SK-N-SH (cell line): ENCODE data around the gene GALM. TPM values are rescaled to one million over a fixed set of nuclear protein-coding genes. Genes with fewer than 3 reads are reported as not detected.

Experiments
- CTCF ChIA-PET: fragments of 300-600, 350-600 bp; formaldehyde crosslinking; extraction: SDS; loops from one replicate; lab custom pipeline; 2021; lab: Yijun Ruan, JAX
- POLR2A ChIA-PET: fragments of 350-600 bp; sonication (Branson Sonifier 250); formaldehyde crosslinking; extraction: SDS; loops from one replicate; lab custom pipeline; 2020; ENCODE audit warnings: antibody characterized with exemption, inconsistent platforms; lab: Yijun Ruan, JAX
- DNase-seq: peaks from one replicate; pipeline ENCODE4 v3.0.0; 2012
- H2AFZ ChIP-seq: fragments of 200-600 bp; sonication (generic); 2 replicates; pipeline ENCODE4 v1.8.1; 2016; ENCODE audit warnings: antibody characterized with exemption, mild to moderate bottlenecking, low read depth
- H3F3A ChIP-seq: fragments of 200-600 bp; sonication (generic); replicated peaks from 2 replicates; pipeline ENCODE3; 2016; ENCODE audit warnings: antibody characterized with exemption, mild to moderate bottlenecking; ENCODE audit not compliant: insufficient read depth
- H3K27ac ChIP-seq, 2 experiments: fragments of 200-500 bp in 1 of 2; fragments of 200-600 bp in 1 of 2; sonication (Bioruptor generic) in 1 of 2; sonication (generic), shearing (Covaris generic) in 1 of 2; 2 replicates each; pipeline versions ENCODE4 v1.5.1 to v1.6.1; 2014 to 2016; ENCODE audit warnings: low read depth in 2 of 2, inconsistent platforms in 1 of 2, low read length in 1 of 2, mild to moderate bottlenecking in 1 of 2, mixed read lengths in 1 of 2
- H3K27me3 ChIP-seq: fragments of 200-600 bp; sonication (generic), shearing (Covaris generic); 2 replicates; pipeline ENCODE4 v1.6.1; 2016; ENCODE audit warnings: mixed run types; ENCODE audit not compliant: insufficient read depth
- H3K36me3 ChIP-seq, 2 experiments: fragments of 200-500 bp in 1 of 2; fragments of 200-600 bp in 1 of 2; sonication (Bioruptor generic) in 1 of 2; sonication (generic) in 1 of 2; replicated peaks in 1 of 2; 2 replicates each; pipeline versions ENCODE3 to v1.5.1; 2014 to 2016; ENCODE audit warnings: low read length in 1 of 2, mild to moderate bottlenecking in 1 of 2; ENCODE audit not compliant: insufficient read depth in 2 of 2, control insufficient read depth in 1 of 2
- H3K4me1 ChIP-seq, 2 experiments: fragments of 200-500 bp in 1 of 2; fragments of 200-600 bp in 1 of 2; sonication (Bioruptor generic) in 1 of 2; sonication (generic), shearing (Covaris generic) in 1 of 2; 2 replicates each; pipeline versions ENCODE4 v1.5.1 to v1.6.1; 2014 to 2016; ENCODE audit warnings: low read depth in 1 of 2, low read length in 1 of 2, mixed run types in 1 of 2; ENCODE audit not compliant: insufficient read depth in 2 of 2, control insufficient read depth in 1 of 2
- H3K4me2 ChIP-seq: fragments of 200-600 bp; sonication (generic), shearing (Covaris generic); 2 replicates; pipeline ENCODE4 v1.6.1; 2017; ENCODE audit warnings: mixed run types
- H3K4me3 ChIP-seq, 2 experiments: fragments of 200-500 bp in 1 of 2; fragments of 200-600 bp in 1 of 2; sonication (Bioruptor generic) in 1 of 2; sonication (generic), shearing (Covaris generic) in 1 of 2; 2 replicates each; pipeline versions ENCODE4 v1.5.1 to v1.8.1; 2014 to 2016; ENCODE audit warnings: low read depth in 2 of 2, inconsistent platforms in 1 of 2, low read length in 1 of 2, mild to moderate bottlenecking in 1 of 2, mixed read lengths in 1 of 2, moderate library complexity in 1 of 2
- H3K79me2 ChIP-seq: fragments of 200-600 bp; sonication (generic); 2 replicates; pipeline ENCODE4 v1.8.1; 2017; ENCODE audit warnings: mild to moderate bottlenecking; ENCODE audit not compliant: insufficient read depth
- H3K9ac ChIP-seq: fragments of 200-600 bp; sonication (generic); 2 replicates; pipeline ENCODE4 v1.6.1; 2017; ENCODE audit warnings: mixed run types
- H3K9me2 ChIP-seq: fragments of 200-600 bp; sonication (generic); 2 replicates; pipeline ENCODE4 v1.6.1; 2017; ENCODE audit warnings: mixed run types
- H3K9me3 ChIP-seq: fragments of 200-600 bp; sonication (generic); 2 replicates; pipeline ENCODE4 v1.6.1; 2017; ENCODE audit warnings: mixed run types, mild to moderate bottlenecking, moderate library complexity
- H4K20me1 ChIP-seq: fragments of 200-600 bp; sonication (generic); 2 replicates; pipeline ENCODE4 v1.6.1; 2017; ENCODE audit warnings: mild to moderate bottlenecking, mixed run types; ENCODE audit not compliant: insufficient read depth
- ELF1 ChIP-seq: IDR thresholded peaks from 2 replicates; pipeline ENCODE4 v1.4.0; 2012
- EP300 ChIP-seq, 2 experiments: IDR thresholded peaks; 2 replicates each; pipeline versions ENCODE4 v1.4.0 to v1.6.1; 2012; ENCODE audit warnings: borderline replicate concordance in 1 of 2, low read depth in 1 of 2, low read length in 1 of 2
- FOSL2 ChIP-seq: IDR thresholded peaks from 2 replicates; pipeline ENCODE4 v1.4.0; 2012; ENCODE audit warnings: low read depth, mild to moderate bottlenecking, moderate library complexity, borderline replicate concordance
- FOXJ3 ChIP-seq: sonication (generic); formaldehyde crosslinking; IDR thresholded peaks from 2 replicates; pipeline ENCODE4 v1.5.1; 2020; ENCODE audit warnings: mild to moderate bottlenecking, missing genetic modification reagents
- FOXM1 ChIP-seq: IDR thresholded peaks from 2 replicates; pipeline ENCODE4 v1.4.0; 2012; ENCODE audit warnings: low read depth, mild to moderate bottlenecking
- GABPA ChIP-seq: IDR thresholded peaks from 2 replicates; pipeline ENCODE4 v1.4.0; 2012; ENCODE audit warnings: low read depth, mild to moderate bottlenecking
- IRF3 ChIP-seq: fragments of 150-350 bp; IDR thresholded peaks from 2 replicates; pipeline ENCODE4 v1.6.1; 2016; ENCODE audit warnings: mild to moderate bottlenecking, low read depth, low read length
- MAX ChIP-seq: IDR thresholded peaks from 2 replicates; pipeline ENCODE4 v1.4.0; 2012; ENCODE audit warnings: low read depth
- MEF2A ChIP-seq: IDR thresholded peaks from 2 replicates; pipeline ENCODE4 v1.4.0; 2012; ENCODE audit warnings: low read depth, borderline replicate concordance
- MXI1 ChIP-seq: IDR thresholded peaks from 2 replicates; pipeline ENCODE4 v1.6.1; 2012; ENCODE audit warnings: mild to moderate bottlenecking, low read depth, low read length, improper control_type of control experiment
- PBX3 ChIP-seq: IDR thresholded peaks from 2 replicates; pipeline ENCODE4; 2012
- POLR2AphosphoS5 ChIP-seq: IDR thresholded peaks from 2 replicates; pipeline ENCODE4 v1.6.1; 2012; ENCODE audit warnings: low read depth, low read length
- RCOR1 ChIP-seq: fragments of 150-350 bp; IDR thresholded peaks from 2 replicates; pipeline ENCODE4 v1.6.1; 2017; ENCODE audit warnings: antibody characterized with exemption, low read length
- RFX5 ChIP-seq: IDR thresholded peaks from 2 replicates; pipeline ENCODE4 v1.6.1; 2012; ENCODE audit warnings: mild to moderate bottlenecking, improper control_type of control experiment, low read length
- RXRA ChIP-seq: IDR thresholded peaks from 2 replicates; pipeline ENCODE4 v1.4.0; 2012; ENCODE audit warnings: low read depth, mild to moderate bottlenecking, borderline replicate concordance
- SIN3A ChIP-seq: IDR thresholded peaks from 2 replicates; pipeline ENCODE4 v1.6.1; 2012; ENCODE audit warnings: low read depth, mild to moderate bottlenecking, low read length, moderate library complexity, borderline replicate concordance
- SMC3 ChIP-seq: IDR thresholded peaks from 2 replicates; pipeline ENCODE4 v1.6.1; 2012; ENCODE audit warnings: low read depth, low read length, improper control_type of control experiment
- TAF1 ChIP-seq: IDR thresholded peaks from 2 replicates; pipeline ENCODE4 v1.6.1; 2012; ENCODE audit warnings: low read depth, mild to moderate bottlenecking, low read length, moderate library complexity, borderline replicate concordance
- TCF12 ChIP-seq: IDR thresholded peaks from 2 replicates; pipeline ENCODE4 v1.4.0; 2012
- USF1 ChIP-seq: IDR thresholded peaks from 2 replicates; pipeline ENCODE4 v1.4.0; 2012; ENCODE audit warnings: low read depth, borderline replicate concordance
- USF2 ChIP-seq: fragments of 150-350 bp; IDR thresholded peaks from 2 replicates; pipeline ENCODE4 v1.6.1; 2017; ENCODE audit warnings: antibody characterized with exemption, low read length, low read depth, borderline replicate concordance
- YY1 ChIP-seq: IDR thresholded peaks from 2 replicates; pipeline ENCODE4 v1.4.0; 2012; ENCODE audit warnings: low read depth, mild to moderate bottlenecking
- ZBTB33 ChIP-seq: IDR thresholded peaks from 2 replicates; pipeline ENCODE4 v1.4.0; 2012; ENCODE audit warnings: low read depth, borderline replicate concordance
- WGBS: methylation state at CpG from one replicate; pipeline ENCODE4 v1.1.6; 2017; ENCODE audit warnings: low lambda C conversion rate; 5-methylcytosine and 5-hydroxymethylcytosine counted together
- polyA plus RNA-seq, 3 experiments: library from polyadenylated mRNA; depleted of rRNA; stranded (reverse); fragments of >200 nt; gene quantifications; 2 replicates each; pipeline ENCODE4 v1.2.3, GENCODE V29; 2012

The GALM gene
- polyA plus RNA-seq, 1 of the 3 experiments (the other 2 are of a cell fraction), result 17.9 TPM

GRCh38 chr2:38685116-38685735, 19.3 kb downstream of the GALM start (continued):
- no peak for TF ChIP-seq MXI1

GRCh38 chr2:38690499-38691420, 24.8 kb downstream of the GALM start:
- peak; percentile 40 for DNase-seq
- CTCF ChIA-PET, result interaction anchor here (0.7 to 1.2 kb wide), 6 partner anchors 9 to 416 kb away, joined by 3 to 4 read pairs (median 3); no protein-coding TSS in a partner anchor
- H3K9ac ChIP-seq, result peak overlapping the region; percentile 35
- TF ChIP-seq TAF1, result no peak; the same call in 1 of the 2 replicates
- TF ChIP-seq USF2, result no peak
- TF ChIP-seq ZBTB33, result no peak
- TF ChIP-seq MEF2A, result 0 out of 2 replicates have a peak, but pooled peaks have one; percentile 25
- peak; percentile 82; the same call in 1 of the 2 replicates for TF ChIP-seq POLR2AphosphoS5
- peak; percentile 98 for TF ChIP-seq FOSL2
- TF ChIP-seq MAX, result 0 out of 2 replicates have a peak, but pooled peaks have one; percentile 43
- 0 out of 2 replicates have a peak, but pooled peaks have one; percentile 37 for TF ChIP-seq FOXM1
- TF ChIP-seq IRF3, result no peak
- no peak for TF ChIP-seq ELF1
- TF ChIP-seq PBX3, result peak; percentile 70
- peak; percentile 45; the same call in 1 of the 2 replicates for TF ChIP-seq SIN3A
- peak; percentile 73 for TF ChIP-seq RXRA
- TF ChIP-seq RFX5, result no peak
- no peak for TF ChIP-seq USF1
- no peak for TF ChIP-seq GABPA
- no peak for TF ChIP-seq SMC3
- no peak for TF ChIP-seq YY1
- no peak for TF ChIP-seq FOXJ3 (CRISPR knock-in tag)
- TF ChIP-seq EP300 (IDR thresholded peaks at IDR 0.05; ENCODE audit: borderline replicate concordance in 1 of 2, low read depth in 1 of 2, low read length in 1 of 2), result peak in 1 of 2 experiments; percentile 84; a peak in 2 of 4 replicates
- peak; percentile 95 for TF ChIP-seq TCF12
- no peak for TF ChIP-seq RCOR1
- TF ChIP-seq MXI1, result no peak

More at GRCh38 chr2:38690499-38691420, 24.8 kb downstream of the GALM start:
- no peaks in the 10 kb centered on the region for H3K27me3 ChIP-seq
- H3K27ac ChIP-seq, result peak overlapping the region in 1 of 2 experiments; percentile 88; a peak in 2 of 4 replicates
- peaks cover 15% of the 10 kb centered on the region for H3F3A ChIP-seq
- H2AFZ ChIP-seq, result no peak overlapping the region
- no peaks in the 10 kb centered on the region for H3K79me2 ChIP-seq
- peaks cover 0 to 16% of the 10 kb centered on the region in 2 experiments; a peak in 3 of 4 replicates for H3K4me1 ChIP-seq
- H3K9me3 ChIP-seq, result no peaks in the 10 kb centered on the region
- H3K9me2 ChIP-seq, result no peaks in the 10 kb centered on the region
- POLR2A ChIA-PET, result no interaction called here
- peak overlapping the region; percentile 66 for H3K4me2 ChIP-seq
- H3K4me3 ChIP-seq, result peak overlapping the region in 1 of 2 experiments; percentile 7; a peak in 1 of 4 replicates
- 61% methylated on average over 8 of the region's 8 CpGs for WGBS
- H3K36me3 ChIP-seq, result no peaks in the 10 kb centered on the region
- no peaks in the 10 kb centered on the region for H4K20me1 ChIP-seq
